Stimulated activated CD8-positive, alpha-beta memory T cell treated with anti-CD3 and anti-CD28 coated beads, Interleukin-12 subunit alpha, Interleukin-12 subunit beta, amount 100 ng/mL, for 24 hours (primary cell): ENCODE measurements around the gene TGM2.

Experiments
- DNase-seq: peaks from one replicate; pipeline ENCODE4 v3.0.0-alpha.2; 2020; ENCODE audit errors: extremely low read depth

Gene TGM2

DNA sequence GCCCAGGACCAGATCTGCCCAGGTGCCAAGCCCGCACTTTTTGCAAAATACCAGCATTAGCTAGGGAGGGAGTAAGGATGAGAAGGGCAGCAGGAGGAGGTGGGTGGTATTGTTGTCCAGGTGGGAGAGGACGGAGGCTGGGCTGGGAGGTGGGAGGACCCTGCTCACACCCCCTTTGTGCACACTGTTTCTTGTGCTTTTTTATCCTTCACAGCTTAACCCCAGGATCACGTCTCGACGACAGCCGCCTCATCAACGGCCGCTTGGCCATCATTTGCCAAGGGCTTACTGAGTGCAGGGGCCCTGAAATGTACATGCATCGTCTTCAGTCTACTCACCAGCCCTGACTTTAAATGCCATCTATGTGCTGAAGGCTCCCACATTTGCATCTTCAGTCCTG, 12.1 kb upstream of the TGM2 start:
- DNase-seq, result no peak

DNA sequence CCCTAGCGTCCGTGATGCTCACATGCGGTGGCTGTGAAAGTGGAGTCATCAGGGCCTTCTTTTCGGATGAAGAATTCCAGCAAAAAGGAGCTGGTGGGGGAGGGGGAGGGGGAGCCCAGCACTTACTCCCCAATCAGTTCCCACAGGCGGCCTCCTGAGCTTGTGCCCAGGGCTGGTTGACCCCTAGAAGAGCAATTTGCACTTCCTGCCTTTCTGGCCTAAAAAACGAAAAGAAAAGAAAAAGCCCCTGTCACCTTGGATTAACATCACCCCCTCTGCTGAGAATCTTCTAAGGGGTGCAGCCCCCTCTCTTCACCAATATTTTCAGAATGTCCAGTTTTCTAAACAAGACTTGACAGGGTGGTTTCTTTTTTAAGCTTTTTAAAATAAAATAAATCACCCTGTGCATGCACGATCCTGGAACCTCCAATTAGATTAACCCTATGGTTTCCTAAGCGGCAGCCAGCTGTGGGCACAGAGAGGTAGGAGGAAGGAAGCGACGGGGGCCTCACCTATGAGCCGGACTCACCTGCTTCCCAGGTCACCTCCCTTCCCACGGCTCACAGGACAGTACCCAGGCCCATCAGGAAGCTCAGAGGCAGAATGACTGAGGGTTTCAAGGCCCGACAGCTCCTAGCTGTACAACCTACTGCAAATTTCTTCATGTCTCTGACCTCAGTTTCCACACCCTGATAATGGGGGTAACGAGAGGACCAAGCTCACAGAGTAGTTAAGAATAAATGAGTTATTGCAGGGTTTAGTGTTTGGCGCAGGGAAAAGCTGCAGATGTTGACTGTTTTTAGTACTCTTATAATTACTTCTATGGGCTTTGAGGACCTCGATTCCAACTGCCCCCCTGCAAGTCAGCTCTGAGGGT, 10.5 kb upstream of the TGM2 start:
- DNase-seq, result no peak

DNA sequence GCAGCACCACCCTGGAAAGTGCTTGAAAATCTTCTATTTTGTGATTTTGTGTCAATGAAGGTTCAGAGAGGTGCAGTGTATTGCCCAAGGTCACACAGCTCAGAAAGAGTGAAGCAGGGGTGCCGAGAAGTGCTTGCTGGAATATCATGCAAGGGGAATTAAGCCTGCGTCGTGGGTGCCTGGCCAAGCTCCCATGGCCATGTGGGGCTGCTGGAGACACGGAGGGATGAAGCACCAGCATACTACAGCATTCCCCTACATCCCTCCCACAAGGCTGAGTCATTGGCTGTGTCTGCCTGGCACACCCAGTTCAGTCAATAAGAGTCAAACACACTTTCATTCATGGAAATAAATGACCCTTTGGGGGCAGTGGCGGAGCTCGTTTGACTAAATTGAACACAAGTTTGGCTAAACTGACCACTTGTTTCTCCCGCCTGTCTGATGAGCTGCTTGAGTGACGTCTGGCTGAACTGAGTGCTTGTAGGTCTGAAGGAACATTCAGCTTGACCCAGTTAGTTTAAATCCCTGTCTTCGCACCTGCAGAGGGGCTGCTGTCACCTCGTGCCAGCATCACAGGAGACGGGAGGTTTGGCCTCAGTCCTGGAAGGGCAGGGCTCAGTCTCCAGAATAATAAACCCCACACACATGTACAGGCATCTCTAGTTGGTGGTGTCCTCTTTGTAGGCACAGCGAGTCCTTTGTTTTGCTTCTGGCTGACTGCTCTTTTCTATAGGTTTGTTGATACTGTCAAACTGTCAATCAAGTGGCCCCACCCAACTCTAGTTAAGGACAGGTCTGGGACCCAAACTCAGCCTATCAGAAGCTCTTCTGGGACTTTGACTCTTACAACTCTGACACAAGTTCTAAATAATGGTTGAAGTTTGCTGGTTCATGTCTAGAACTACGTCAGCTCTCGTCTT, 8.4 kb upstream of the TGM2 start:
- no peak for DNase-seq

DNA sequence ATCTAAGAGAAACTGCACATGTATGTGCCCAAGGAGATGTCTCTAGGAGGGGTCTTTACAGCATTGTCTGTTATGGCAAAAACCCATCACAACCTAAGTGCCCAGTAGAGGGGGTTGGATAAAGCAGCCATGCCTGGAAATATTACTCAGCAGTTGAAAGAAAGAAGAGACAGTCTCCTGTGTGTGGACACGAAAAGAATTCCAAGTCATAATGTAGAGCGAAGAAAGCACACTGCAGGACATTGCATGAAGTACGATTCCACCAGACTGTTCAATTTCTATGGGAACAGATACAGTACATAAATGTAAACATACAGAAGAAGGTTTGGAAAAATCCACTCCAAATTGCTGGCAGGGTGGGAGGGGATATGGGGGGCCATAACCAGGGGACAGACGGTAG, 7.3 kb upstream of the TGM2 start:
- no peak for DNase-seq

DNA sequence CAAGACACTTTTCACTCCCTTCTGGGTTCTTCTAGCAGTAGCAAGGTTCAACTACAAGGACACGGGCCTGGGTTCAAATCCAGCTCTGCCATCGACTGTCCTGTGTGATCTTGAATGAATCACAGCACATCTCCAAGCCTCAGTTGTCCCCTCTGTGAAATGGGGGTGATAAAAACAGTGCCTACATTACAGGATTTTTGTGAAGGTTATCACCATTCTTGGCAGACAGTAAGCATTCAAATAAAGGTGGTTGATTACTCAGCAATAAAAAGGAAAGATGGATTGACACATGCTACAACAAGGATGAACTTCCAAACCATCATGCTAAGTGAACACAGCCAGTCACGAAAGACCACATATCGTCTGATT, 6.6 kb upstream of the TGM2 start:
- DNase-seq, result no peak

DNA sequence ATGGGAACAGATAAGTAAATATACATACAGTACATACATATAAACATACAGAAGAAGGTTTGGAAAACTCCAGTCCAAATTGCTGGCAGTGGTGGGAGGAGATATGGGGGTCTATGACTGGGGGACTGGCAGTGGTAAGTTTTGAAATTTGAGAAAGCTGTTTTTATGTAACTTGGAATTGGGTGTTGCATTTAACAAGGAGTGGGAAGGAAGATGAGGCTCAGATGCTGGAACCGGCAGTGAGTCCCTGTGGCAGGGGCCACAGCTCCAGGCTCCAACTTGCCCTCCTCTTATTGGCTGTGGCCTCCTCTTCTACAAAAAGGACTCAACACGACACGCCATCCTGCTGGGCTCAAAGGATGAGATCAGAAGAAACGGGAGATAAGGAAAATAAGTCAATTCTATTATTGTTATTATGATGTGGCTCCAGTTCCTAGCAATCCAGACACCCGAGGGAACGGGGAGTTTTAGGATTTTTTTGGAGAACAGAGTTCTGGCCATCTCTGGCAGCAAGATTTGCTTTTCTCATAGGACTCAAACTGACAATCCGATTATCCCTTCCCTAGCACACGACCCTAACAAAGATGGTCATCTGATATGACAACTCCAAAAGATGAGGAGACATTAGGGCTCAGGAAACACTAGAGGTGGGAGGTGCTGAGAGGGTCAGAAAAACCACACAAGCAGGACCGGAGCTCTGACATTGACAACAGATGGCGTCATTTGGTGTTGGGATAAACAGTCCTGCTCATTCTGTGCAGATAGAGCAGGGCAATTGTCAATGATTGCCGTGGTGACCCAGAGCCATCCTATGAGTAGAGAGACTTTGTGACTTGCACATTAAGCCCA, 6.0 kb upstream of the TGM2 start:
- no peak for DNase-seq

DNA sequence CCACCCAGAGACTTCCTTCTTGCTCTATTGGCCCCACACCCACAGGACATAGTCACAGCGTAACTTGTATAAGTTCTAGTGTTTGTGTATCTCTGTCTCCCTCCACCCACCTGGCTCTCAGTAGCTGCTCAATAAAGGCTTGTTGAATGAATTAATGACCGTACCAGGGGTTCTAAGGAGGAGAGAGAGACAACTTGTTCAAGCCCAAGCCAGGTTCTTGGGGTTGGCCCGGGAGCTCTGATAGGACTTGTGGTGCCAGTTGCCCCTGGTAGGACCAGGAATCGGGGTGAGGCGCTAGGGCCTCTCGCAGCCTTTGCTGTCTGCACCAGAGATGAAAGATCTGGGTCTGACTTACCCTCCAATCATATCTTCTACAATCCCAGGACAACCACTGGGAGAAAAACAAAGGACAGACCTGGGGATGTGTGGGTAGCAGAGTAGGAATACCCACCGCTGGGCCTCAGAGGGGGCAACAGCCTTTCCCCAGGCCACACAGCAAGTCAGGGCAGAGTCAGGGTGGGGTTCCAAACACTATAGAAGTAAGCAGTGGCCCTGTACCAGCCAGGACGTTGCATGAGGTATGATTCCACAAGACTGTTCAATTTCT, 5.3 kb upstream of the TGM2 start:
- no peak for DNase-seq

DNA sequence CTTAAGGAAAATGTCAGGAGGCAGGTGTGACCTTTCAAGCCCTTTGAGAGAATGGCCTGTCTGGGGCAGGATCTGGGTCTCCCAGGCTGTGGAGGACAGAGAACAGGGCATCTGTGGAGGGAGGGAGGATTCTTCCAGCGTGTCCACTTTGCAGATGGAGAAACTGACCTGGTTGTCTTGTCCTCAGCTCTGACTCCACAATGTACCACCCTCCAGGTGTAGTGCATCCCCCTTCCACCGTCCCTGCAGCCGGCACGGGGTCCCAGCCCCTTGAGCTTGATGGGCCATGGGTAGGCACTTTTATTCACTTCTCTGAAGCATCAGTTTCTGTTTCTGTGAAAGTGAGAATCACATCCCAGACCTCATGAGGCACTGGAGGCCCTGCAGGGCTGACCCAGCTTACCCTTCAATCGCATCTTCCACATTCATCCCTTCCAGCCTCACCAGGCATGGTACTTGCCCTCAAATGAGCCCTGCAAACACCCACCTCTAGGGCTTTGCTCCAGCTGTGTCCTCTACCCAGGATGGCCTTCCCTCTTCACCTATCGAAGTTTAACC, 4.6 kb upstream of the TGM2 start:
- DNase-seq, result no peak

DNA sequence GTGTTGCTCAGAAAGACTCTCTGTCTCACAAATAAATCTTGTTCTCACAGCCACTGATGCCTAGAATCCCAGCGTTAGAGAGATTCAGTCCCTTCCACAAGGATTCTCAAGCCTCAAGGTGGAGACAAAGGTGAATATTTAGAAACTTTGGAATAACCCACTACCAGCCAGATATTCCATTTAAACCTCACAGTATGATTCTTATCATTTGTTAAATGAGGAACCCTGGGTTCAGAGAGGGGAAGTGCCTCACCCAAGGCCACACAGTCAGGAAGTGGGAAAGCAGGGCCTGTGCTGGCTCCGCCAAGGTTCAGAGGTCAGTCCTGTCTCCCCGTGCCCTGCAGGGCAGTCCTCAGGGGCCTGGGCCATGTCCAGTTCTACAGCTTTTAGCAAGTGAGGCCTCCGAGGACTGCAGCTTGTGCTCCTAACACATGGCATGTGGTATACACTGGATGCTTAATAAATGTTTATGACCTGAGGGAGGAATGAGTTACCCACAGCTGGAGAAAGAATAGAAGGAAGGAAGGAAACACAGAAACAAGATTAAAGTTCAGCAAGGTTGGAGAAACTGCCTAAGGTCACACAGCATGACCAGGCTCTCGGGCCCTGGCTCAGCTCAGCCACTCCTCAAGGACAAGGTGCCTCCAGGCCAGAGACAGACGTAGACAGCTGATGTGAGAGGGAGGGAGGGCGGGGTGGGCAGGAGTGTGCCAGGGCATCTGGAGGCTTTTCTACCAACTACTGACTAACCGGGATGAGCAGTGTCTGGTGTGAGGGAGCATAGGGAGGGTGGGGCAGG, 3.9 kb upstream of the TGM2 start:
- no peak for DNase-seq

DNA sequence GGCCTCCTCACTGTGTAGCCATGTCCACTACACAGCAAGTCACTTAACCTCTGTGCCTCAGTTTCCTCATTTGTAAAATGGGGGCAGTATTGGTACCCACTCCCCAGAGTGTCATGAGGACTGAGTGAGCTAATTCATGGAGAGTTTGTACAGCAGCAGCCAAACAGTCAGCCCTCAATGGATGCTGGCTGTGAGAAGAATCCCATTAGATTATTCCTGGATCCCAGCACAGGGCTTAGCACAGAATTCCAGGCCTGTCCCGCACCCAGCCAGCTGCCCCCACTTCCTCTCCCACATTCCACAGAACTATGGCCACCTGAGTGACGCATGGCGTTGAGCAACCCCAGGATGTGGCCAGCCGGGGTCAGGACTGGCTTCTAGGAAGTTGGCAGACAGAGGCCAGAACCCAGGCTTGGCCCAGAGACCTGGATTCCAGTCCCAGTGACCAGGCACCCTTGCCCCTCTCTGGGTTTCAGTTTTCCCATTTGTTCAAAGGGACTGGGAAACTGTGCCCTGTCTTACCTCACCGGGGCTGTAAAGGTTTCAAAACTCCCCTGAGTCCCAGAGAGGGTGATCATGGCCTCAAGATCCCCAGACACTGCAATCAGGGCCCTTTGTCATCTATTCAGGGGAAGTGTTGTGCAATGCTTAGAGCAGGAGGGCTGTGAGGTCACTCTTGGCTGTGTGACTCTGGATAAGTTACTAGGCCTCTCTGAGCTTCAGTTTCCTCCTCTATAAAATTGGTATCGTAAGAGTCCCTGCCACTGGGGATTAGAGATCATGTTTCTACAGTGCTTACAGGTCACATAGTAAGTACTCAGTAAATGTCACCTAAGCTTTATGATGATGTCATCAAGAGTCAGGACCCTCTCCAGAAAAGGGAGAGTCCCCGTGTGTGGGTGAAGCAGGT, 3.0 kb upstream of the TGM2 start:
- no peak for DNase-seq

DNA sequence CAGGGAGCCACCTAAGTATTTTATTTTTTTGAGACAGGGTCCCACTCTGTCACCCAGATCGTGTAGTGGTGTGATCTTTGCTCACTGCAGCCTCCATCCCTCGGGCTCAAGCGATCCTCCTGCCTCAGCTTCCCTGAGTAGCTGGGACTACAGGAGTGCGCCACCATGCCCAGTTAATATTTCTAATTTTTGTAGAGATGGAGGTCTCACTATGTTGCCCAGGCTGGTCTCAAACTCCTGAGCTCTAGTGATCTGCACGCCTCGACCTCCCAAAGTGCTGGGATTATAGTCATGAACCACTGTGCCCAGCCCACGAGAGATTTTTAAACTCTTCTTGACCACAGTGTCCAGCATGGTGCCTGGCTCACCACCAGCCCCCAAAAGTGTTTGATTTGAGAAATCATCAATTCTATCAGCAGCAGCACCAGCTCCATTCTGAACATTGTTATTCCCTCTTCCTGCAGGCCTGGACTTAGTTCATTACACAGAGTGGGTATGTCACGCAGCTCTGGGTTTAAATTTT, 2.3 kb upstream of the TGM2 start:
- no peak for DNase-seq

DNA sequence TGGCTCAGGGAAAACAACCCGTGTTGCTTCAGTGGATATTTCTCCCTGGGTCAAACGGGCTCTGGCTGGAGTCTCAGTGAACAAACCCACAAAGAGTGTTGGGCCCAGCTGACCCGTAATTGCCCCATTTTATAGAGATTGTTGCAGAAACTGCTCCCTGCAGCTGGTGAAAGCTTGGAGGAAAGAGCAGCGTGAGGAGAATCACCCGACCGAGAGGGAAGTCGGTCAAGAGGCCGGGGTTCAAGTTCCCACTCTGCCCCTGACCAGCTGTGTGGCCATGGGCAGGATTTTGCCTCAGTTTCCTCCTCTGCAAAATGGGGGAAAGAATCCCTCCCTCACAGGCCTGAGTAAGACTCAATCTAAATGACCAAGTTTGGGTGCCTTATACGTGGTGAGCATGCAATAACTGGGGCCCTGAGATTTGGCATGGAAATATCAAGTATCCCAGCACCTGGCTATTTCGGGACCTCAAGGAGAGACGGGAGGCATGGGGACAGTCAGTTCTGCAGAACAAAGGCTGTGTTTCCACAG, 1.7 kb upstream of the TGM2 start:
- DNase-seq, result no peak

DNA sequence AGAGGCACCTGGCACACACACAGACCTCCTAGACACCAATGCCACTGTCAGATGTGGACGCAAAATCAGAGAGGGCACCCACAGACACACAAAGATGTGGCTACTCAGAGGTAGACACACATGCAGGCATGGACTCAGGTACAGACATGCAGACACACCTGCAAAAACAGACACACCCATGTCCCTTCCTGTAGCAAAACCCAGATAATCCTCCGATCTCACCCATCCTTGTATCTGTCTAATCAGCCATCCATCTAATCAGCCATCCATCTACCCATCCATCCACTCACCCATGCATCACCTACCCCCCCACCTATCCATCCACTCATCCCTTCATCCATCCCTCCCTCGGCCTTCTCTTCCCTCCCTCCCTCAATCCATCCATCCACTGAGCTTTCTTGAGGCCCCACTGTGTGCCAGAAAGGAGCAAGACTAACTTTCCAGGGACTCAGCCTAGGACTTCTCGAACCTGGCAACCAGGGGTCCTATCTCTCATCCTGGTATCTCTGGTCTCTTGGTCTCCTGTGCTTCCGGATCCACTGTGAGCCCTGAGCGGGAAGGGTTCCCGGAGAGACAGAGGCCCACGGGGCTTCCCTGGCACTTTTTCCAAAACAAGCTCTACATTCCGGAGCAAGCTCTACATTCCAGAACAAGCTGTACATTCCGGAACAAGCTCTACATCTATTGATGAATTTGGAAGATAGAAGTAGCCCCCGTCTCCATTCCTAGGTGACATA, 1.1 kb upstream of the TGM2 start:
- no peak for DNase-seq

DNA sequence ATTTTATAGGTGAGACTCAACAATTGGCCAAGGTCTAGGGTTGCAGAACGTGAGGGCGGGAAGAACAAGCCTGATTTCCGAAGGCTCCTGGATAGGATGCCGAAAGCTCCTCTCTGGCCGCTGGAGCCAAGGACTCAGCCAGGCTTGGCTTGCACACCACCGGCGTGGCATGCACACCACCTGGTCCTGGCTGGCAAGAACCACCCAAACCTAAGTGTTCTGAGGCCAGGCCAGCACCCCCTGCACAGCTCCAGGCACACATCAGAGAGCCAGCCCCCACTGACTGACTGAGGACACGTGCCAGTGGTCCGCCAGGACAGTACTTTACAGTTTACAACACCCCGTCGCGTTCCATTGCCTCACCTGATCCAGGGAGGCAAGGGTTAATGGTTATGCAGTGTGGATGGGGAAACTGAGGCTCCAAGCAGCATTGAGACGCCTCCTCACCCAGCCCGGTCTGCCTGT, 414 bp downstream of the TGM2 start:
- no peak for DNase-seq

DNA sequence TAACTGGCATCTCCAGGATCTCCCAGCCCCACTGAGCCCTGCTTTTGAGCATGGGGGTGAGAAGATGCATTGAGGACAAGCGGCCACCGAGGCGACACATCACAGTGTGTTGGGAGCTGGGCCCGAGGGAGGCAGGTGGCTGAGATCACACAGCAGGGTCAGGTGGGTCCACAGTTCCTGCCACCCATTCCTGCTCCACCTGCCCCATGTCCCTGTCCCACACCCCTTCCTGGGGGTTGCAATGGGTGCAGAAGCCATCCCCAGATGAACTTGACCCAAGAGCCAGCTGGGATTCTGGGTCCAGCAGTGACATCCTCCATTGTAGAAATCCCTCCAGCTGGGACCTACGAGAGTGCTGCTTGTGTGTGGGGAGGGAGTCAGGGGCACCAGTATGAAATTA, 1.0 kb downstream of the TGM2 start:
- DNase-seq, result no peak

DNA sequence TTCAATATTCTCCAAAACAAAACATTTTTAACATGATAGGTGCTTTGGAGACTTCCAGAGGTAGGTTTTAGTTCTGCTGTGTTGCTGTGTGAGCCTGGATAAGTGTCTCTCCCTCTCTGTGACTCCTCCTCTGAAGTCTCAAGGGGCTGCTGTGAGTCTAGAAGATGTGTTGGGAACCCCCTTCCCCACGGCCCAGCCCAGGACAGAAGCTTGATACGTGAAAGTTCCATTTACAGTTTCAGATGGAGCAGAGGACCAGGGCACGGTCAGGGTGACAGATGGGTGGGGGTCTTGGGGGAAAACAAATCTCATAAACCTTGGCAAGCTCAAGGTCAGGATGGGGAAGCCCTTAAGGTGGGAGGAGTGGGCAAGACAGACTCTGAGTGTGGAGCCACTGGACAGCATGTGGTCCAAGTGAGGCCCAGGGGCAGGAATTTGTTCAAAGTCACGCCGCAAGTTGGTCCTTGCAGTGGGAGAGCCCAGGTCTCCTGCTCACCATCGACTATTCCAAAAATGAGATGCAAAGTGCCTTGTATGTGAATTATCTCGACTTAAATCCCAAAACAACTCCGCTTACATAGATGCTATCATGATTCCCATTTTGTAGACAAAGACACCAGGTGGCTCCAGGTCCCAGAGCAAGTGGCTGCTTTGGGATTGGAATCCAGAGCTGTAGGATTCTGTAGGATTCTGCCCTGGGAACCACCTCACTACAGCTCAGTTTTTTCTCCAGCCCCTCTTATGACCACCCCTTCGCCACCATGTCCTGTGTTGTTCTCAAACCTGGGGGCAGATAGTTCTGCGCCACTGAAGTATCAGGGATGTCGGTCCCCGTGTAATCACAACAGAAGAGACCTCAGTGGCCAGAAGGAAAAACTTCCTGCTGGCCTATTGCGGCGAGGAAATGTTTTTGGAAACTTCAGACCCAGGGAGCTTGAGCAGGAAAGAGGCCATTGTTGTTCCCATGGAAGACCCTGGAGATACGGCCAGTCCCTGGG, 1.9 kb downstream of the TGM2 start:
- DNase-seq, result no peak

DNA sequence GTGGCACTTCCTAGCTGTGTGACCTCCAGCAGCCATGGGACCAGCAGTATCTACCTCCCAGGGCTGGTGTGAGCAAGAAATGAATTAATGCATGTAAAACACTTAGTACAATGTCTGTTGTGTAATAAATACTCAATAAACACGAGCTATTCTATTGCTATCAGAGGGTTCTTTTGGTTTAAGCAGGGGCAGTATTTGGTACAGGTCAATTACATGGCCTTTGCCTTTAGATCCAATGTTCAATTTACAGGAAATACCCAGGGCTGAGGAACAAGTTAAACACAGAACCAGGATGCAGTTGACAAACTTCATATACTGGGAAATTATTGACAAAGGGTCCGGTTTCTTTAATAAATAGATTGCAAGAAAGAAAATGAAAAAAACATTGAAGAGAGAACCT, 2.9 kb downstream of the TGM2 start:
- DNase-seq, result no peak
